HPDE6-E6E7 (cell line): ENCODE measurements around the gene PI3.

Experiments
- DNase-seq: peaks from one replicate; pipeline ENCODE4 v3.0.0; 2011; ENCODE audit warnings: missing footprints; ENCODE audit errors: extremely low spot score

The PI3 gene

GRCh38 chr20:45187693-45188092 lies 13.0 kb downstream of the PI3 start:
- DNase-seq: no peak

GRCh38 chr20:45189067-45189609 lies 14.4 kb downstream of the PI3 start:
- no peak for DNase-seq

- no peak for DNase-seq
Observed at GRCh38 chr20:45189861-45190260, 15.2 kb downstream of the PI3 start.

- no peak for DNase-seq
Observed at GRCh38 chr20:45191926-45192325, 17.2 kb downstream of the PI3 start.

- no peak for DNase-seq
Observed at GRCh38 chr20:45193331-45193730, 18.6 kb downstream of the PI3 start.

GRCh38 chr20:45206725-45207124 lies 32.0 kb downstream of the PI3 start, which contains the start of gene SEMG1:
TSS of gene SEMG1 (plus strand) at chr20:45207033. CDS start at chr20:45207054, 21 bp downstream.
- DNase-seq: no peak

- DNase-seq: no peak
Observed at GRCh38 chr20:45209924-45210323, 35.2 kb downstream of the PI3 start.

- no peak for DNase-seq
Observed at GRCh38 chr20:45211569-45212474, 37.1 kb downstream of the PI3 start.

- no peak for DNase-seq
Observed at GRCh38 chr20:45212836-45213235, 38.1 kb downstream of the PI3 start.

- no peak for DNase-seq
Observed at GRCh38 chr20:45218124-45218523, 43.4 kb downstream of the PI3 start.

GRCh38 chr20:45218636-45219035 lies 43.9 kb downstream of the PI3 start:
- no peak for DNase-seq

- DNase-seq: no peak
Observed at GRCh38 chr20:45221076-45221475, 46.4 kb downstream of the PI3 start, which contains the start of gene SEMG2. TSS of gene SEMG2 (plus strand) at chr20:45221373. CDS start at chr20:45221390, 17 bp downstream.

GRCh38 chr20:45223136-45223535 lies 48.4 kb downstream of the PI3 start:
- no peak for DNase-seq
